Measurements from ENCODE around the gene AGBL1.

The AGBL1 gene

GRCh38 chr15:86329311-86330013, 249.8 kb downstream of the AGBL1 start:
- no peak for DNase-seq

- DNase-seq = no peak
Observed at GRCh38 chr15:86333819-86334218, 254.1 kb downstream of the AGBL1 start.

- DNase-seq = no peak
Observed at GRCh38 chr15:86336051-86336788, 256.5 kb downstream of the AGBL1 start.

- no peak for DNase-seq
Observed at GRCh38 chr15:86337071-86337470, 257.4 kb downstream of the AGBL1 start.

- DNase-seq = no peak
Observed at GRCh38 chr15:86347245-86347644, 267.6 kb downstream of the AGBL1 start.

- DNase-seq = no peak
Observed at GRCh38 chr15:86349565-86349964, 269.9 kb downstream of the AGBL1 start.

- no peak for DNase-seq
Observed at GRCh38 chr15:86353213-86353612, 273.5 kb downstream of the AGBL1 start.

GRCh38 chr15:86355361-86355760, 275.7 kb downstream of the AGBL1 start:
- DNase-seq = no peak

GRCh38 chr15:86355801-86356200, 276.1 kb downstream of the AGBL1 start:
- DNase-seq = no peak

GRCh38 chr15:86362555-86362954, 282.9 kb downstream of the AGBL1 start:
- no peak for DNase-seq

- DNase-seq = no peak
Observed at GRCh38 chr15:86373147-86373546, 293.5 kb downstream of the AGBL1 start.

GRCh38 chr15:86375733-86376280, 296.1 kb downstream of the AGBL1 start:
- no peak for DNase-seq

GRCh38 chr15:86377914-86378313, 298.2 kb downstream of the AGBL1 start:
- DNase-seq = no peak

- DNase-seq = peak; percentile 17
Observed at GRCh38 chr15:86382341-86382740, 302.7 kb downstream of the AGBL1 start.

GRCh38 chr15:86383611-86384010, 303.9 kb downstream of the AGBL1 start:
- DNase-seq = no peak

- DNase-seq = no peak
Observed at GRCh38 chr15:86384186-86384585, 304.5 kb downstream of the AGBL1 start.

- no peak for DNase-seq
Observed at GRCh38 chr15:86392296-86392695, 312.6 kb downstream of the AGBL1 start.

- no peak for DNase-seq
Observed at GRCh38 chr15:86392874-86393273, 313.2 kb downstream of the AGBL1 start.

- no peak for DNase-seq
Observed at GRCh38 chr15:86394866-86395265, 315.2 kb downstream of the AGBL1 start.

GRCh38 chr15:86399041-86399954, 319.6 kb downstream of the AGBL1 start:
- DNase-seq = no peak

GRCh38 chr15:86403221-86403620, 323.6 kb downstream of the AGBL1 start:
- DNase-seq = no peak

GRCh38 chr15:86403914-86404583, 324.4 kb downstream of the AGBL1 start:
- no peak for DNase-seq

- no peak for DNase-seq
Observed at GRCh38 chr15:86408261-86408660, 328.6 kb downstream of the AGBL1 start.

Measured in NCI-H1092 treated with DMSO at 0.1 percent for 48 hours (cell line).